BE2C (cell line): Measurements from ENCODE around the gene IL11RA.

Experiments used
- DNase-seq: peaks from one replicate; pipeline ENCODE4 v3.0.0-alpha.2; 2020
- H3K27me3 ChIP-seq: fragments of 250-450 bp; sonication (Bioruptor Pico); 2 replicates; pipeline ENCODE4 v1.5.1; 2020; ENCODE audit warnings: mild to moderate bottlenecking
- H3K36me3 ChIP-seq: fragments of 250-450 bp; sonication (Bioruptor Pico); 2 replicates; pipeline ENCODE4 v1.5.1; 2020; ENCODE audit warnings: mild to moderate bottlenecking
- H3K4me1 ChIP-seq: fragments of 250-450 bp; sonication (Bioruptor Pico); 2 replicates; pipeline ENCODE4 v1.5.1; 2020
- H3K4me3 ChIP-seq: 2 replicates; pipeline ENCODE4 v1.5.1; 2011; ENCODE audit warnings: low read depth, low read length
- H3K9me3 ChIP-seq: fragments of 250-450 bp; sonication (Bioruptor Pico); 2 replicates; pipeline ENCODE4 v1.5.1; 2020
- TF ChIP-seq, protein P1 (sequence below): IDR thresholded peaks from 2 replicates; pipeline ENCODE4 v1.5.1; 2012; ENCODE audit warnings: mild to moderate bottlenecking, low read depth, low read length

IL11RA gene

DNA sequence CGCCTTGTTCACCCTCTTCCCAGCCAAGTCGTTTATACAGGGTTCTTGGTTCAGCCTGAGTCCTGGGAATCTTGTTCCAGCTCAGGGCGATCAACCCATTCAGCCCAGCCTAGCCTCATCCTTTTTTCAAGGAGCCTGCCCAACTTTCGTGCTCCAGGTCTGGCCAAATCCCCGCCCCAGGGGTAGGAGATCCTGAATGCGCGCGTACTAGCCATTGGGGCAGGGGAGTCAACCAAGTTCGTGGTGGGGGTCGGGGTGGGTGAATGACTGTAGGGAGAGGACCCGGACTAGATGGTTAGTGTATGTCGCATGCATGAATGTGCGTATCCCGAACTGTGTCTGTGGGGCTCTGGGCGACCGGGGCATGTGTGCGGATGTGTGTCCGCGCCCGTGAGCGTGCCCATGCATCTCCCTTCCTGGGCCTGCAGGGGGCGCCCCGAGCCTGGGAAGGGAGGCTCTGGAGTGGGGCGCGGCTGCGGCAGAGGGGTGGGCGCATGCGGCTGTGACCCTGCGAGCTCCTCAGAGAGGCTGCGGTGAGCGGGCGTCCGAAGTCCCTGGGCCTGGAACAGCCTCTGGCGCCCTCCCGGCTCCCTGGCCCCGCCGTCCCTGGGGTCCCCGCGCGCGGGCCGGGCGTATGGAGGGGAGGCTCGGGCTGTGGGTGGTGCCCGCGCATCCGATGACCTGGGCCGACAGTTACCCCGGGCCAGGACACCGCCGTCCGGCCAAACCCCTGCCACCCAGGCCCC, 49.2 kb downstream of the IL11RA start:
- Histone ChIP-seq H3K4me1 (no peaks in the 10 kb centered on the region), H3K9me3 (no peaks in the 10 kb centered on the region), H3K27me3 (no peaks in the 10 kb centered on the region), H3K4me3 (peak overlapping the region; percentile 82), H3K36me3 (no peaks in the 10 kb centered on the region)
- DNase-seq: peak; percentile 88
- TF ChIP-seq, protein P1, sequence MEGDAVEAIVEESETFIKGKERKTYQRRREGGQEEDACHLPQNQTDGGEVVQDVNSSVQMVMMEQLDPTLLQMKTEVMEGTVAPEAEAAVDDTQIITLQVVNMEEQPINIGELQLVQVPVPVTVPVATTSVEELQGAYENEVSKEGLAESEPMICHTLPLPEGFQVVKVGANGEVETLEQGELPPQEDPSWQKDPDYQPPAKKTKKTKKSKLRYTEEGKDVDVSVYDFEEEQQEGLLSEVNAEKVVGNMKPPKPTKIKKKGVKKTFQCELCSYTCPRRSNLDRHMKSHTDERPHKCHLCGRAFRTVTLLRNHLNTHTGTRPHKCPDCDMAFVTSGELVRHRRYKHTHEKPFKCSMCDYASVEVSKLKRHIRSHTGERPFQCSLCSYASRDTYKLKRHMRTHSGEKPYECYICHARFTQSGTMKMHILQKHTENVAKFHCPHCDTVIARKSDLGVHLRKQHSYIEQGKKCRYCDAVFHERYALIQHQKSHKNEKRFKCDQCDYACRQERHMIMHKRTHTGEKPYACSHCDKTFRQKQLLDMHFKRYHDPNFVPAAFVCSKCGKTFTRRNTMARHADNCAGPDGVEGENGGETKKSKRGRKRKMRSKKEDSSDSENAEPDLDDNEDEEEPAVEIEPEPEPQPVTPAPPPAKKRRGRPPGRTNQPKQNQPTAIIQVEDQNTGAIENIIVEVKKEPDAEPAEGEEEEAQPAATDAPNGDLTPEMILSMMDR: peak; percentile 80

DNA sequence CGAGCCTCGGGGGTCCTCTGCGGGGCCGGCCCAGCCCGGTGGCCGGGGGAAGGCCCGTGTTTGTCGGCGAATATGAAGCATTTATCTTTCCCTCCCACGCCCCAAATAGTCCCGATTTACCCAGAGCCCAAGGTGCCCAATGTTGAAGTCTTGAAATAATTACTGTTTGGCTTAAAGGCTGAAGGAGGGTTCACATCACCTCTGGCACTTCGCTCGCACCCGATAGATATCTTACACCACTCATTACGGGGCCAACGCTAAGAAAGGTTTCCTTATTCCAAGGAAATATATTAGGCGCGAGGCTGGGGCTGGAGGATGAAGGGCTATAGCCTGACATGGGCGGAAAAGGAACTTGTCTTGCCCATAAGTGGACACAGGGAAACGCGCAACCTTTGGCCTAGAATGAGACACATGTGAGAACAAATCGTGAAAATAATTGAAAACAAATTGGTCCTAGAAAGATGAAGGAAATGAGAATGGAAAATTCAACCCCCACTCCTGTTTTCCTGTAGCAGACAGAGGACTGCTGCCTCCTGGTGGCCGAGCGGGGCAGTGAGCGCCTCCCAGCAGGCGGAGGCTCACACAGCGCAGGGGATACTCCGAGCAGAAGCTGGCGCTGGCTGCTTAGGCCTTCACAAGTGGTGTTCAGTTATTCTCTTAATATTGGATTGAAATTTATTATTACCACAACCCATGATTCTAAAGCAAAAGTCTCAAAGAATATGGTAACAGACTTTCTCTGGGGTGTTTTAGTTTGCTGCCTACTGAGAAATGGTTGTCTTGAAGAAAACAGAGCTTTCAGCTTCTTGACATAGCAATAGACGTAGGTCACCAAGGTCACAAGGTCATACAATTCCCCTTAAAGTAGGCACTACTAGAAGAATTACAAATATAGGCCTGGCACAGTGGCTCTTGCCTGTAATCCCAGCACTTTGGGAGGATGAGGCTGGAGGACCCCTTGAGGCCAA, 50.1 kb downstream of the IL11RA start:
- no peaks in the 10 kb centered on the region for H3K36me3 ChIP-seq
- no peaks in the 10 kb centered on the region for H3K9me3 ChIP-seq
- H3K27me3 ChIP-seq: no peaks in the 10 kb centered on the region
- peak overlapping the region; percentile 82 for H3K4me3 ChIP-seq
- TF ChIP-seq, protein P1: peak; percentile 99
- no peaks in the 10 kb centered on the region for H3K4me1 ChIP-seq
- peak; percentile 87 for DNase-seq

DNA sequence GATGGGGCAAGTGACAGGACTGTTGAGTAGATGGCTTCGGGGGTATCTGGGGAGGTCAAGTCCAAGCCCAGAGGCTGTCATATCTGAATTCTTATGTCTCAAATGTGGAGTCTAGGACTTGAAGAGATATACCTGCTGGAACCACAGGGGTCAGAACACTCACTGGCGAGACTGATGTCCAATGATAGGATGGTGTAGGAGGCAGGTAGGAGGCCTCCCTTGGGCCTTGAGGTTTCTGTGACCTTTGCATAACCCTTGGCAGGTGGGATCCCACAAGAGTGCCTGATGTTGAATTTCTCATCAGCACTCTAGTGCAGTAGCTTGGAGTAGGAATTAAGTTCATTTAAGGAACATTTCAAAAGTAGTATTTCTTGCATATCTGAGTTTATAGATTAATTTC, 55.1 kb downstream of the IL11RA start:
- Histone ChIP-seq H3K27me3 (no peaks in the 10 kb centered on the region), H3K36me3 (no peaks in the 10 kb centered on the region), H3K4me1 (no peaks in the 10 kb centered on the region), H3K9me3 (no peaks in the 10 kb centered on the region), H3K4me3 (no peak overlapping the region)
- TF ChIP-seq, protein P1: no peak
- DNase-seq: no peak

DNA sequence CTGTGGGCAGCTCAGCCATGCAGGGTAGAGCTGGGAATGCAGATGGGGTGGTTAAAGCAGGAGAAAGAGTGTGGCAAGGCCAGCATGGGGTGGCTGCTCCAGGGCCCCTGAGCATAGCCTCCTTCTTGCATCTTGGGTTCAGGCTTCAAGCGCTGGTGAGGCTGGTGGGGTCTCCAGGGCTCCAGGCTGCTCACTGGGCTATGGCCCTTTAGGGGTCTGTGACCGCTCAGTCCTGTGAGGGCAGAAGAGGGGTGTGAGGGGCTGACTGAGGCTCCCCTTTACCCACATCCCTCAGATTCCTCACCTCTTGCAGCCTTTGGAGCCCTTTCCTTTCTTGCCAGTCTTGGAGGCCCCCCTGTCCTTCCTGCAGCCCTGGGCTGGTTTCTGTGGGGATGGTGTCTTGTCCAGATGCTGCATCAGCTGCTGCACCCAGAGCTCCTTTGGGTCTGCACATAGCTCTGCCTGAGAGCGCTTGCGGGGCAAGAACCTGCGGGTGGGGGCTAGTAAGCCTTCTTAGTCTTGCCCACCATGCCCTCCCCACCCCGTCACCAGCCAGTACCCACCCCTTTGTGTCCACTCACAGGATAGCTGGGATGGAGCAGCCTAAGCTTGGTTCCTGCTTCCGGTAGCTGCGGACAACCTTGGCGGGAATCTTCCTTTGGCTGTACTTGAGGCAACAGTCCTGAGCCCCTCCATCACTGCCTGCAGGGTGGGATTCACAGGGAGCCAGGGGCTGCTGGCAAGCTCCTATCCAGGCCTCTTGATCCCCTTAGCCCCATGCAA, 57.4 kb downstream of the IL11RA start:
- DNase-seq: no peak
- H3K4me3 ChIP-seq: no peak overlapping the region
- H3K4me1 ChIP-seq: no peaks in the 10 kb centered on the region
- no peaks in the 10 kb centered on the region for H3K36me3 ChIP-seq
- peaks cover 15% of the 10 kb centered on the region for H3K27me3 ChIP-seq
- no peaks in the 10 kb centered on the region for H3K9me3 ChIP-seq
- TF ChIP-seq, protein P1: no peak

DNA sequence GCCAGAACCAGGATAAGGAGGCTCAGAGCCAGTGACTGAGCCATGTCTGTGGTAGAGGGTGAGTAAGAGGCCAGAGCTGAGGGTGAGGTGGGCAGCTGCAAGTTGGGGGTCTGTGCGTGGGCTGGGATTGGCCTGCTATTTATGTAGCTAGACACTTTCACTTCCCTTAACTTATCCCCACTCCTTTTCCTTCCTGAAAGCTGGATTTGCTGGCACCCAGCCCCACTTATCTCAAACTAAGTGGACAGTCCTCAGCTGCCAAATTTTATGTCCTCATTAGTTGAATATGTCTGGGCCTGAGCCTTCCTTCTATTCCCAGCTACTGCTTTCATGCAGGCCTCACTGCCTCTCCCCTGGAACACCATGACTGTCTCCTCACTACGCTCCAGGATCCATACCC, 58.0 kb downstream of the IL11RA start, which contains the start of gene CCL21:
Gene CCL21, minus strand, starts transcription at position 114 of the 400 bp plus-strand sequence. Its CDS starts 70 bp downstream, at position 44.
- DNase-seq: no peak
- H3K4me1 ChIP-seq: no peaks in the 10 kb centered on the region
- TF ChIP-seq, protein P1: no peak
- no peaks in the 10 kb centered on the region for H3K36me3 ChIP-seq
- no peak within 1 kb of the TSS for H3K4me3 ChIP-seq
- peaks cover 15% of the 10 kb centered on the region for H3K27me3 ChIP-seq
- no peaks in the 10 kb centered on the region for H3K9me3 ChIP-seq
